ENCODE data around the gene CYB5D1.
A peak's percentile ranks its signal among the peaks of the same experiment; 100 is the strongest.

Gene CYB5D1

DNA sequence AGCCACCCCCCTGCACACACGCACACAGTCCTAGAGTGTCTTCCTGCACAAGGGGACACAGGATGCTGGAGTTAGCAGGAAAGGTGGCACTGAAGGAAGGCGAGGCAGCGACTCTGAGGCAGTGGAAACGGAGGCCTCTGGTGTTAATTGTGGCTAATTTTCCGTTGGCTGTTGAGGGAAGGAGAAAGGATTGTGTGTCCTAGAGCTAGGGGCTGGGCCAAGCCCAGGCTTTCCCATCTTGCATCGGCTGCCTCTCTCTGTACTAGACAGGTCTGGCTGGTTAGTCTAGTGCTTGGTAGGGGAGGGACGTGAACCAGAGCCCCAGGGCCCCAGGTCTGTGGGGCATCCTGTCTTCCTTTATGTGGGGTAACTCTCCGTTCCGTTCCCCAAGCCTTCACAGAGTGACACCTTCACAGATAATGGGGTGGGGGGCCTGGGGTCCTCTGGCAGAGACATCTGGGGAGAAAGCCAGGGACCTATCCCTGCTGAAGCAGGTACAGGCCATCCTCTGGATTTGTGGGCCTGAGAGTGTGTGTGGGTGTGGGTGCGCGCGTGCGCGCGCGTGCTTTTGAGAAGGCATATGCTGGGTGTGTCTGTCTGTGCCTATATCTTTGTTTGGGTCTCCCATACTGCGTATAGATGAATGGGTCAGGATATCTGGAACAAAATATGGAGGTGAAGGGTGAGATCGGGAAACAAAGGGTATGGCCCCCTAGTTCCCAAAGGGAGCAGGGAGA is 30.5 kb downstream of the CYB5D1 start, which contains the start of gene CHD3:
Gene CHD3 (plus strand): TSS at position 606 of the 737 bp plus-strand sequence. CDS start 212 bp downstream, outside the sequence.
- DNase-seq, result no peak

DNA sequence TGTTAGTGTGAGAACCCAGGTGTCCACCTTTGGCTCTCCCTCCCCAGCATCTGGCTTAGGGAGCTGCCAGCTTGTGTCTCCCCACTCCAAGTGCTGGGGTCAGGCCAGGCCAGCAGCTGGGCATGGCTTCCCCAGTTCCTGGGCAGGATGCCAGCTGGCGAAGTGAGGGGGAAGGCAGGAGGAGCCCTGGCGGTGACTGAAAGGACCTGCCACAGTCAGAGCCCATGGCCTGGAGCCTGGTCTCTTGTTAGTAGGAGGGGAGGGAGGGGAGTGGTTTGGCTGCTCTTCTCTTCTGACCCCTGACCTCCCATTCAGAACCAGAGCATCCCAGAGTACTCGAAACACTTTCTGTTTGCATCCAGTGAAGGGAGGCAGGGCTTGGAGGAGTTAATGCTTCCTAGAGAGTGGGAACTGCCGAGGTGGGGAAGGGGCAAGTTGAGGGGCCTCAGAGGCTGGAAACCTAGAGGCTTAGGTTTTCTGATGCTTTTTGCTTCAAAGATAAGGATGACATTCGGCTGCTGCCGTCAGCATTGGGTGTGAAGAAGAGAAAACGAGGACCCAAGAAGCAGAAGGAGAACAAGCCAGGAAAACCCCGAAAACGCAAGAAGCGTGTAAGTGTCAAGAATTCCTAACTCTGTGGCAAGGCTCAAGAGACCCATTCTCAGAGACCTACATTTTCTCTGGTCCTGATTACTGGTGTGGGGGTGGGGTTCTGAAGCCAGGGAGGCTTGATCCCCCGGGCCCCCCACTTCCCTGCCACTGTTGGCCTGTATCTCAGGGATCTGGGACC is 31.6 kb downstream of the CYB5D1 start:
- DNase-seq, result peak; percentile 52 to 60

GRCh38 chr17:7893187-7893880 is 35.5 kb downstream of the CYB5D1 start:
- DNase-seq, result no peak

DNA sequence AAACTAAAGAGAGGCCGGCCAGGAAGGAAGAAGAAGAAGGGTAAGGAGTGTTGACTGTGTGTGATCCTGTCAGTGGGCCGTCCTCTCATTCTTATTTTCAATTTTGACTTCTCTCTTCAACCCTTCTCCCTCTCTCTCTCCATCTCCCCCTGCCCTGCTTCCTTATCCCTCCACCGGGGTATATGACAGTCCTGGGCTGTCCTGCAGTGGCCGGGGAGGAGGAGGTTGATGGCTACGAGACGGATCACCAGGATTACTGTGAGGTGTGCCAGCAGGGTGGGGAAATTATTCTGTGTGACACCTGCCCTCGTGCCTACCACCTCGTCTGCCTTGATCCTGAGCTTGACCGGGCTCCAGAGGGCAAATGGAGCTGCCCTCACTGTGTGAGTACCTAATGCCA is 36.4 kb downstream of the CYB5D1 start:
- no peak for DNase-seq

- DNase-seq, result no peak
Measured at GRCh38 chr17:7894866-7895265, 37.1 kb downstream of the CYB5D1 start.

DNA sequence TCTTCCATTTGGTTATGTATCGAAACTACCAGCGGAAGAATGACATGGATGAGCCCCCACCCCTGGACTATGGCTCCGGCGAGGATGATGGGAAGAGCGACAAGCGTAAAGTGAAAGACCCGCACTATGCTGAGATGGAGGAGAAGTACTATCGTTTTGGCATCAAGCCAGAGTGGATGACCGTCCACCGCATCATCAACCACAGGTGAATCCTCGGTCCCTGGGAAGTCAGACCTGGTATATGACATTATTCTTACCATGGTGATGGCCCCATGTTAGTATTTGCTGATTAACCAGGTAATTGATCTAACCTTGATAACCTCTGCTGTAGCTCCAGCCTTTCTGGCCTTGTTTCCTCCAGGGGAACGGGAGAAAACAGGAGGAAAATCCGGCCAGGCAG is 39.3 kb downstream of the CYB5D1 start:
- no peak for DNase-seq

- peak in 1 of 2 donors; percentile 41 for DNase-seq
Measured at GRCh38 chr17:7897773-7898172, 40.0 kb downstream of the CYB5D1 start.

- DNase-seq, result no peak
Measured at GRCh38 chr17:7903154-7904103, 45.6 kb downstream of the CYB5D1 start.

- no peak for DNase-seq
Measured at GRCh38 chr17:7909089-7909488, 51.3 kb downstream of the CYB5D1 start.

GRCh38 chr17:7910281-7910680 is 52.5 kb downstream of the CYB5D1 start:
- no peak for DNase-seq

GRCh38 chr17:7910711-7911110 is 52.9 kb downstream of the CYB5D1 start:
- DNase-seq, result no peak

- no peak for DNase-seq
Measured at GRCh38 chr17:7911116-7911515, 53.3 kb downstream of the CYB5D1 start.

Measured in bone marrow (tissue), 2 donors.